ENCODE data around the gene KCNQ5. TPM values are rescaled to one million over a fixed set of nuclear protein-coding genes. Genes with fewer than 3 reads are reported as not detected.
"Not testable (repeated sequence)": the region's sequence is repeated elsewhere in the genome, so short reads cannot be mapped to it uniquely, and the experiment has no call there.

Gene KCNQ5
- total and polyA plus RNA-seq, 2 of the 8 experiments (the other 6 are each of a cell fraction or from before 2014, with no cell fraction given): 0.83 to 1.2 TPM

DNA sequence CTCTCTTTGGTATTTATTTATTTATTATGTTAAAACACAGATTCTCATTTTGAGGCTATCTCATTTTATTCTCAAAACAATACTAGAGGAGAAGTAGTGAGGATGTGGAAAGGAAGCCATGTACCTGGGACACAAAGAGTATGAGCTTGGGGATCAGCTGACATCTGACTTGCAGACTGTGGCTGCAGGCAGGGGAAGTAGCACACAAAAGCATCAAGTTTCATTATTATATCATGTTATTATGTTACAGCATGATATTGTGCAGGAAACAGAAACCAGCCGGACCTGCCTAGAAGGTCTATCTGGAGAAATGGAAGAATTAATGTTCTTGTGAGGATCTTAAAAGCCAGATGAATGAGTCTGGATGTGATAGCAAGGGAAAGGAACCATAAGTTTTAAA is 355.2 kb downstream of the KCNQ5 start (continued):
- no peak for TF ChIP-seq SP1 (IDR thresholded peaks at IDR 0.05; ENCODE audit: low read depth, low read length)
- no peak for TF ChIP-seq RFX5 (IDR thresholded peaks at IDR 0.05; ENCODE audit: borderline replicate concordance, low read depth, low read length)
- TF ChIP-seq TAF7 (optimal IDR thresholded peaks at IDR 0.05; ENCODE audit: borderline replicate concordance, low read depth, low read length): no peak
- TF ChIP-seq SIX5 (IDR thresholded peaks at IDR 0.05; ENCODE audit: low read depth, low read length): no peak

DNA sequence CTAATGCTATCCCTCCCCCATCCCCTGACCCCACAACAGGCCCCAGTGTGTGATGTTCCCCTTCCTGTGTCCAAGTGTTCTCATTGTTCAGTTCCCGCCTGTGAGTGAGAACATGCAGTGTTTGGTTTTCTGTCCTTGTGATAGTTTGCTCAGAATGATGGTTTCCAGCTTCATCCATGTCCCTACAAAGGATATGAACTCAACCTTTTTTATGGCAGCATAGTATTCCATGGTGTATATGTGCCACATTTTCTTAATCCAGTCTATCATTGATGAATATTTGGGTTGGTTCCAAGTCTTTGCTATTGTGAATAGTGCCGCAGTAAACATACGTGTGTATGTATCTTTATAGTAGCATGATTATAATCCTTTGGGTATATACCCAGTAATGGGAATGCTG is 356.9 kb downstream of the KCNQ5 start:
- not testable (repeated sequence) for H3K9ac ChIP-seq (replicated peaks in 1 of 4; ENCODE audit: extremely low read depth in 1 of 4, low read depth in 3 of 4, low read length in 3 of 4)
- WGBS, 2 experiments (ENCODE audit: extremely low coverage in 1 of 2, insufficient coverage in 1 of 2, insufficient read length in 1 of 2, insufficient replicate concordance in 2 of 2, low coverage in 1 of 2, low lambda C conversion rate in 2 of 2, missing lambda C conversion rate in 1 of 2): 98% methylated on average over 3 of the region's 3 CpGs; no CpG with 5 or more reads in 1 of the 2 experiments

More for the DNA sequence above, 356.9 kb downstream of the KCNQ5 start:
- H3K23ac ChIP-seq (ENCODE audit: insufficient read length); H4K5ac ChIP-seq (ENCODE audit: insufficient read length, low read depth, low read length); H3K14ac ChIP-seq (ENCODE audit: insufficient read length); H2BK12ac ChIP-seq (ENCODE audit: low read depth, low read length); POLR2A ChIA-PET (ENCODE audit: partially characterized antibody); H4K8ac ChIP-seq (ENCODE audit: extremely low read depth, insufficient read depth, low read length); H3K18ac ChIP-seq (ENCODE audit: extremely low read depth, low read length); H3K79me2 ChIP-seq (ENCODE audit: control insufficient read depth in 1 of 2, insufficient read depth in 2 of 2, low read length in 2 of 2); H3K4me3 ChIP-seq (ENCODE audit: extremely low read depth in 1 of 4, insufficient read depth in 2 of 4, low read depth in 3 of 4, low read length in 4 of 4); FAIRE-seq; H3K4ac ChIP-seq (replicated peaks; ENCODE audit: insufficient read length, low read depth, low read length); H3K4me1 ChIP-seq (replicated peaks in 1 of 4; ENCODE audit: control insufficient read depth in 3 of 4, insufficient read depth in 4 of 4, low read length in 3 of 4); H3K27me3 ChIP-seq (replicated peaks in 1 of 4; ENCODE audit: control insufficient read depth in 3 of 4, extremely low read depth in 1 of 4, insufficient read depth in 3 of 4, low read length in 3 of 4); H2BK15ac ChIP-seq (ENCODE audit: low read length); H3K23me2 ChIP-seq (ENCODE audit: low read depth, low read length); H2AK5ac ChIP-seq (ENCODE audit: low read depth, low read length); H4K20me1 ChIP-seq (replicated peaks in 1 of 2; ENCODE audit: control insufficient read depth in 1 of 2, insufficient read depth in 2 of 2, low read length in 2 of 2); H3K79me1 ChIP-seq (ENCODE audit: low read depth, low read length); H3K36me3 ChIP-seq (ENCODE audit: control insufficient read depth in 2 of 4, insufficient read depth in 4 of 4, low read length in 3 of 4); DNase-seq (ENCODE audit: low read depth in 1 of 2, low spot score in 2 of 2); CTCF ChIA-PET (ENCODE audit: partially characterized antibody); H2BK120ac ChIP-seq (replicated peaks; ENCODE audit: low read depth, low read length); H3K9me3 ChIP-seq (ENCODE audit: insufficient read depth in 2 of 2, low read depth in 1 of 2, low read length in 1 of 2); H3K56ac ChIP-seq (replicated peaks; ENCODE audit: insufficient read length, low read depth, low read length); H3K4me2 ChIP-seq (ENCODE audit: insufficient read depth in 1 of 2, low read depth in 2 of 2, low read length in 2 of 2); H4K91ac ChIP-seq (replicated peaks; ENCODE audit: insufficient read length, low read length); H2AFZ ChIP-seq (ENCODE audit: low read length); H2BK5ac ChIP-seq (ENCODE audit: low read depth, low read length); H3K27ac ChIP-seq (ENCODE audit: low read depth, low read length); H2BK20ac ChIP-seq (ENCODE audit: low read length): not testable (repeated sequence)

Measured in H1 (cell line).